CD4-positive, alpha-beta T cell treated with Interferon gamma for 1 hour (primary cell): ENCODE data around the gene BHLHE23.

ENCODE experiments used
- DNase-seq: peaks from one replicate; pipeline ENCODE4 v3.0.0-alpha.2; 2020

BHLHE23 gene

DNA sequence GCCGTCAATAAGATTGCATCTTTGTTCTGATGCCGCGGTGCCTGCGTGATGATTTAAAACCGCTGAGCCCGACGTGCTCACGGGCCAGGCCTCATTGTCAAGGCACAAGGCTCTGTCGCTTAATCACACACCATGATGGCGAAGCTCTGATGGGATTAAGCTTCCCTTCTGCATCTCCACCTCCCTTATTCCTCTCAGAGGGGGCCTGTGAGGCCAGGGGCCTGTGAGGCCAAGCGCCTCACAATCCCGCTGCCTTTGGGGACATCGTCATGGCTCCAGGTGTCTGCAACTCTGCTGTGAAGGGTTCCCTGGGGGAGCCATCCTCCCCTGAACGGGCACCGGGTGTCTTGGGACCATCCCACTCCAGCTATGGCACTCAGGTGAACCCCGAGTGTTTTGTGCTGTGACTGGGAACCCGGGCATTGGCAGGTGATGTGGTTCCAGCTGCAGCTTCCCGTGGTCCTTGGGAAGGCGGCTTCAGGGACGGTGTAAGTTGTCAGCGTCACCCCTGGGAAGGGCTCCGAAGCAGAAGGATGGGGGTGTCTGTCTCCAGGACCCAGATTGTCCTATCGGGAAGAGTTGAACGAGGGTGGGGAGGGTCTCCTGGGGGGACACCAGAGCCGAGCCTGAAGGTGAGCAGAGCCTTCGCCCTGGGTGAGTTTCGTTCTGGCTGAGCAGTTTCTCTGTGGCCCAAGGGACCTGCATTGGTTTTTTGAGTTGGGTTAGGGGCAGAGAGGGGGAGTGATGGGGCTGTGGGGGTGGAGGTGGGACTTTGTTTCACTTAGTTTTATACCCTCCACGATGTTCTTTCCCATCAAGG lies 18.0 kb upstream of the BHLHE23 start:
- DNase-seq = no peak

DNA sequence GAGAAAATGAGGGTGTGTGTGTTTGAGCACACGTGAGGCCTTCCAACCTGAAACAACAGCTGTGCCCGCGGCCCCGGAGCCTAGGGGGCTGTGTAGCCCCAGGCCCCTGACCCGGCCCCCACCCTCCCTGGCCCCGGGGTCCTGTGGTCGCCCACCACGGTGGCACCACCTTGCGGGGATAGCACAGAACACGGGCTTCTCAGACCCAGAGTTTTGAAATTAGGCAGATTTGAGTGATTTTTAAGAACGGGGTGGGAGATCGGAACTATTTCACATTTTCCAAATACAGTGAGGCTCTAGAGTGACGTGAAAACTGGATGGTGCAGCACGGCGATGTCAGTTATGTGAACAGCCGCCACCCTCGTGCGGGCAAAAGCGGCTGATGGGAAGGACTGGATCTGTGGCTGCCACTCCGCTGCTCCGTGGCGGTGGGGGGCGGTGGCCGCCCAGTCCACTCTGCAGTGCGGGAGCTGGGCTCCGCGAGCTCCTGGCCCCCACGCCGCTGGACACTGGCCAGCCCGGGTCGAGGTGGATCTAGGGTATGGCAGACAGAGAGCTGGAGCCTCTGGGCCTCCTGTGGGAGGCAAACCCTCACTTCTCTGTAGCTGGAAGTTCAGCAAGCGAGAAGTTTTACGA lies 17.3 kb upstream of the BHLHE23 start:
- DNase-seq = no peak

DNA sequence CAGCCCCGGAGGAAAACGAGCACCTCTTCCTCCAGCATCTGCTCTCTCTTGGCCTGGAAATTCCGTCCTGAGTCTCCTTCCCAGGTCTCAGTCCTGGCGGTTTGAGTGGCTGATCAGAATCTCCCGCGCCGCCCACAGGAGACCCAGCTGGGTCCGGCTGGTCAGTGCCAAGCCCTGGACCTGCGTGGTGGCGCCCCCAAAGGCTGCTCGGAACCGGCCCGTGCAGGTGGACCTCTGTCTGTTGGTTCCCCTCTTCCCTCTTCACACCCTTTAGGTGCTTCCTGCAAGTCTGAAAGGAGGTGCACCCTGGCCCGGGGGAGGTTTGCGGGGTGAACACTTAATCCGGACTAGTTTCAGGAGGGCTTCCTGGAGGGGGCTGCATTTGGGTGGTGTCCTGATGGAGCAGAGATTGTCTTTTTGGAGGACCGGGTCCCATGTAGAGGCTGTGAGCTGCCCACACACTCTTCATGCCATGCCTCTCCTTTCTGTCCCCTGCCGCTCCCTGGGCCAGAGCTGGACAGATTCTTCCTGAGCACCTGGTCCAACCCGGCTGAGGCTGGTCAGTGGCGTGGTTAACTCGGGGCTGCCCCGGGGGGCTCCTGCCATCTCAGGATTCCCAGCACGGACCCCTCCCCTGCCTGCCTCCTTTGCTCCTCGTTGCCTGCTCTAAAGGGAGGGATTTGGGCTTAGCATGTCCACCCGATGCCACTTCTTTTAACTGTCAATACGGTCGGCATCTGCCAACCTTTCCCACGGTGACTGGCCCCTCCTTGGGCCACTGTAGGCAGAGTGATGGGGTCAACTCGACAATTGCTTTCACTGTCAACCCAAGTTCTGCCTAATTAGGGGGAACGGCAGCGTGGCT lies 16.5 kb upstream of the BHLHE23 start:
- DNase-seq = no peak

DNA sequence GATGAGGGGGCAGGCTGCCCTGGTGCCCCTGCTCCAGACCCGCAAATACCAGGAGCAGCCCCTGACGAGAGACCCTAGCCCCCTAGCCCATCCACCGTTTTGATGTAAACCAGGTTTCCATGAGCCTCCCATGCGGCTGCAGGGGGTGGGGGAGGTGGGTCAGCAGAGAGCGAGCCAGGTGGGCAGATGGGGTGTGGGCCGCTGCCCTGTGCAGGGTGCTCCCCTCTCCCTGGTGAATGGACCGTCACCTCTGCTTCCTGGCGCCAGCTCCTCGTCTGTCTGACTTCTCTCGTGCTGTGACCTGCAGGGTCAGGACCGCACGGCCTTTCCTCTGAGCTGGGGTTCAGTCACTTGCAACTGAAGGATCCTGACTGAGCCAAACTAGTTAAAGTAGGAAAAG lies 15.7 kb upstream of the BHLHE23 start:
- no peak for DNase-seq

DNA sequence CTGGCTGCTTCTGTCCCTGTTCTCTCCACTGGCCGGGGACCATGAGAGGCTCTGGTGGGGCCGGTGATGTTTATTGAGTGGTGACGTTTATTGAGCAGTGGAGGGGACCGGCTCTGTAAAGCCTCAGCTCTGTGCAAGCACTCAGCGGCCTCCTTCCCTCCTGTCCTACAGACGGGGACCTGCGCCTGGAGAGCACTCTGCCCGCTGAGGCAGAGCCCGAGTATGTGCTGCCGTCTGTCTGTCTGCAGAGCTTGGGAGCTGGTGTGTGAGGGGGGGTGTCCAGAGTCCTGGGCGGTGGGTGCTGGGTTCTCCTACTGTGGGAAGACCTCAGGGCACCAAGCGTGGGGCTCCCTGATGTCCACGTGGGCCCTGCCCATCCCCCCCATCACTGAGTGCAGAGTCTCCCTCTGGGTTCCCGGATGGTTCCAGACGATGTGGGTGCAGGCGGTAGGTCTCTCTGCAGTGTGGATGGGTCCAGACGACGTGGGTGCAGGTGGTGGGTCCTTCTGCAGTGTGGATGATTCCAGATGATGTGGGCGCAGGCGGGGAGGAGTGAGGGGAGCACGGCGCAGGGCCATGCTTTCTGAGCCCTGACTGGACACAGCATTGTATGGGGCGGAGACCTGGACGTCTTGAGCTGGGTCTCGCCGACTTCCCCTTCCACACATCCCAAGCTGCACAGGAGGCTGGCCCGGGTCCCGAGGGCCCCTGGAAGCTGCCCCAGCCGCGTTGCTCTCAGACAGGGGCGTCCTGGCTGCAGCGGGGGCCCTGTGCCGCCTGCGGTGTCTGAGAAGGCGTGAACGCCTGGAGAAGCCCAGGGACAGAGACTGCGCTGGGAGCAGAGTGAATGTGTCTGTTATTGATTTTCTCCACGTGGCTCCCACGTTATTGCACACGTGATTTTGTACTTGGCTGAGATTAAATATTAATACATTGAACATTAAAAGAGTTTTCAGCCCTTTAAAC lies 14.9 kb upstream of the BHLHE23 start:
- no peak for DNase-seq

DNA sequence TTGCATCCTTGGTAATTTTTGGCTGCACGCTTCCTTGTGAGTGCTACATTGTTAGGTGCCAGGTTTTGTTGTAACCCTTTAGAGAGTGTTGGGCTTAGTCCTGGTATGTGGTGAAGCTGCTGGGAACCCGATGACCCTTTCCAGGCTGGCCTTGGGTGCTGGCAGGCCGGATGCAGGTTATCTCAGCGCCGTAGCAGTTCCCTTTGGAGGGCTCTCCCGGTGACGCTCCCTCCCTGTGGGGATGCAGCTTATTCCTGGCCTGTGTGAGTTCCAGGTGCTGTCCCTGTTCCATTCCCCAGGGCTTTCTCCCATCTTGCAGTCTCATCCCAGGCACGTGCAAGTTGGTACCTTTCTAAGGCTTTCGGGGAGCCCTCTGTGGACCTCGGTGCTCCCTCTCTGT lies 13.9 kb upstream of the BHLHE23 start:
- DNase-seq = no peak

DNA sequence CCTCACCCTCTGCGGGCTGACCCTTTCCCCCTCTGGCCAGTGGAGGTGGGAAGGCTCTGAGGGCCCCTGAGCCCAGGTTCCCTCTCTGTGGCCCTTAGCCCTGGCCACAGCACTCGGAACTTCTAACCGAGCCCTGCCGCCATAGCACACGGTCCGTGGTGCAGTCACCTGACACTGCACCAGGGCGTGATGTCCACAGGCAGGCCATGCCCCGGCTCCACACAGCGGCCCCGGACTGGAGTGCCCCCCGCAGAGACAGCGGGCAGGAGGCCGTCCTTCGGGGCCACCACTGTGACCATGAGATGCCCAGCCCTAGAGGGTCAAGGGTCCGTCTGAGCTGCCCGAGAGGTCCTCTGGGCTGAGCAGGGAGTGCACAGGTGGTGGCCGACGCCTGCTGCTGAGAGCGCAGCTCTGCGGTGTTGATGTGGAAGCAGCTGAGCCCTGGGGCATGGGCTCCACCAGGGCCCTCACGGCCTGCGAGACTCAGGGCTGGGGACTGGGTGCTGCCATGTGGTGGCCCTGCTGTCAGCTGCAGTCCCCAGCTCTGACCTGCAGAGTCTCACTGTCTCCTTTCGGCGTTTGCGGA lies 11.2 kb upstream of the BHLHE23 start:
- DNase-seq = no peak

DNA sequence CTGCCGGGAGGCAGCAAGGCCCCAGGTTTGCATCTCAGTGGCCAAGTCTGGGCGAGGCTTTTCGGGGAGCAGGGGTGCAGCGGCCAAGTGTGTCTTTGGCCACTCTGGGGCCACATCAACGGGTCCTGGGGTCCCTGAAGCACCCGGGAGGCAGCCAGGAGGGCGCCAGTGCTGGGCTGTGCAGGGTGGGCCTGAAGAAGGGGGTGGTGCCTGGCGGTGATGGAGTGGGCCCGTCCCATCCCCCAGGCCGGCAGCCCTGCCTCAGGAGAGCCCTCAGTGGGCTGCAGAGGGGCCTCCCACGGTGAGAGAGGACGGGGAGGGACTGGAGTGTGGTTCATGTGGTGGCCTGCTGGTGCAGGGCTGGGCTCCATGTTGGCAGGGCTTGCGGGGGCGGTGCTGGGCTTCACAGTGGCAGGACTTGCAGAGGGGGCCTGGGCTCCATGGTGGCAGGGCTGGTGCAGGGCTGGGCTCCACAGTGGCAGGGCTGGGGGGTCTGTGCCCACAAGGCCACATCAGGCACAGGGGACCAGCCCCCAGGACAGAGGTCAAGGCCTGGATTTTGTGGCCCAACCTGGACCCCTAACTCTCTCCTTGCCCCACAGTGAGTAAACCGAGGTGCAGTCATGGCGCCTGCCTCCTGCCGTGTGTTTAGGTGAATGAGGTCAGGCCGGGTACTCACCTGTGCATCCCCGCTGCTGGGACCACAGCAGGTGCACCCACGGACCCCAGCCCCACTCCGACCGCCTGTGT lies 10.5 kb upstream of the BHLHE23 start:
- no peak for DNase-seq

DNA sequence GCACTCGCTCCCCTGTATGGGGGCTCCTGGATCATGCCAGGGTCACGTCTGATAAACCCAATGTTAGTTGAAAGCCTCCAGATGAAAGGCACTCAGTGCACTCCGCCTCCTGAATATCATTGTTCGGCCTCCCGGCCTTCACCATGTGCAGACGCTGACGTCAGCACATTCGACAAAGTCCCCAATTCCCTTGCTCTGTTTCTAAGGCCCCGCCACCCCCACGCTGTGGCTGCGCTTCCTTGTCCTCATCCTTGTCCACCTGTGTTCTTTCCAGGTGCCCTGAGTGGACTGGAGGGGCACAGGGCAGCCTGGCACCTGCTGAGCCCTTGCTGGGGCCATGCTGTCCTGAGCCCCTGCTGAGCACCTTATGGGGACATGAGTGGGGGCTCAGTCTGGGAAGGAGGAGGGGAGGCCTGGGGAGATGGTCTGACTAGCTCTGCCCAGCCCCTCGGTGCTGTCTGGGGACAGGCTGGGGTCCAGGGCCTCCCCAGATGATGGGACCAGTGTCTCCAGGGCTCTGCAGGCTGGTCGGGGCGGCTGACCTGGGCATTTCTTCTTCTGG lies 9.8 kb upstream of the BHLHE23 start:
- DNase-seq = no peak

DNA sequence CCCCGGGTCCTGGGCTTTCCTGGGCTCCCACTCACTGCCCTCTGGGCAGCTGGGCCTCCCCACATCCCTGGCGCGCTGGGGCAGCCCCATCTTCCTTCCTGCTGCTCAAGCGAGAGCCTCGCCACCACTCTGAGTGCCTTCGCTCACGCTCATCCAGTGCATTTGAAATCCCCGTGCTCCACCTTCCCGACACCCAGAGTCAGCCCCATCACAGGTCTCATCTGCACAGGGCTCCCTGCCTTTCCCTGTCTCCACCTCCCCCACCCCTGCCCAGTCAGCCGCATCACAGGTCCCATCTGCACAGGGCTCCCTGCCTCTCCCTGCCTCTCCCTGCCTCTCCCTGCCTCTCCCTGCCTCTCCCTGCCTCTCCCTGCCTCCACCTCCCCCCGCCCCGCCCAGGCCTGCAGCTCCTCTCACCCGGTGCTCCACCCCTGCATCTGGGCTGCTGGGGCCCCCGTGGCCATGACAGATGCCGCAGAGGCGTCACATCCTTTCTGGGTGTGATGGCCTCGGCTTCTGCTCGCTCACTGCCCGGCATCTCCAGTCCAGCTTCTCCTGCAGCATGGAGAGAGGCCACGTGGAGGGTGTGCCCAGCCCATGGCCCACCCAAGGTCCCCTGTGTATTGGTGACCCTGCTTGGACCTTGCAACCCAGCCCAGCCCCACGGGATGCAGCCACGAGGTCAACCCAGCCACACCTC lies 9.0 kb upstream of the BHLHE23 start:
- DNase-seq = no peak

DNA sequence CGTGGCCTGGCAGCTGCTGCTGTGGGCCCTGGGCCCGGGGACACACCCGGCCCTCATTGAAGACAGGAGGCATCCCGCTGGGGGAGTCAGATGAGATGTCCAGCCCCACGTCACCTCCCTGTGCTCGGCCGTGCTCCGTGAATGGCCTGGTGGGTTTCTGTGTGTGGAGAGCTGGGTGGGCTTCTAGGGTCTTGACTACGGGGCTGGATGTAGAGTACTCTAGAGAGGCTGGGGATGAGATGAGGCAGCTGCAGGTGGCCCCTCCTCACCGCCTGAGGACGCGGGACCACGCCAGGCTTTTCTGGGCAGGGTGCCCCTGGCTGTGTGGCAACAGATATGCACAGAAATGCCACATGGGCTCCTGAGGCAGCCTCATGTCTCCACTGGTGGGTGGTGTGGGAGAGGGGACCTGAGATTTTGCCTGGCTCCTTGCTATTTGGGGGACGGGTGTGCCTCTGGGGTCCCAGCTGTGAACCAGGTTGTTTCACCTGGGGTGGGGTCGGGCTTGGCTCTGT lies 8.4 kb upstream of the BHLHE23 start:
- no peak for DNase-seq

DNA sequence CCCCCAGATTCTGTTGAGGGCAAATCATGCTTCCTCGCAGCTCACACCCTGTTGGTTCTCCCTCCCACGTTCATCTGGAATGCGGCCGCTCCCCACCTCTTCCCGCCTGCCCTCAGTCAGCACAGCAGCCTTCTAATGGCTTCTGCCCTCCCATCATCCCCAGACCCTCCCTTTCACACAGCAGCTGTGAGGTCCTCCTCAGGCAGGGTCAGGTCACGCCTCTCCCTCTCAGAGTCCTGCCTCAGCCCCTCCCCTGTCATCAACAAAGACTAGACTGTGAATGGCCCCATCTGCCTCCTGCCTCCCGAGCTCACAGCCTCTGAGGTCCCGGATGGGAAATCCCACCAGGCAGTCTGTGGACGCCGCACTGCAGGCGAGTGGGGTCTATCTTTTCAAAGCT lies 7.9 kb upstream of the BHLHE23 start:
- no peak for DNase-seq

DNA sequence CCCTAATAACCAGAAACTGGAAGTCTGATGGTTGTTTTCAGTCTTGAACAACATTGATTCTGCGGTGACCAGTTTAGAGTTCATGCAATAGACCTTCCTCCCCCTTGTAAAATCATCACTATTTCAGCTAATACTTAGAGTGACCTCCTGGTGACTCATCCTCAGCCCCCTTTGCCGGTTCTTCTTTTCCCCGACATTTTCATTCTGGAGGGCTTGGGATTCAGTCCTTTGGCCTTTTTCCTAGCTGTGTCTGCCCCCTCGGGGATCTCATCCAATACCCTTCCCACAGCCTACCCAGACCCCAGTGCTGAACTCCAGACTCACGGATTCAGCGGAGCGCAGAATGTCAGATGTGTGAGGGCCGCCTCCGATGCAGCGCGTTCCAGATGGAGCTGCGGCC lies 7.5 kb upstream of the BHLHE23 start:
- no peak for DNase-seq

DNA sequence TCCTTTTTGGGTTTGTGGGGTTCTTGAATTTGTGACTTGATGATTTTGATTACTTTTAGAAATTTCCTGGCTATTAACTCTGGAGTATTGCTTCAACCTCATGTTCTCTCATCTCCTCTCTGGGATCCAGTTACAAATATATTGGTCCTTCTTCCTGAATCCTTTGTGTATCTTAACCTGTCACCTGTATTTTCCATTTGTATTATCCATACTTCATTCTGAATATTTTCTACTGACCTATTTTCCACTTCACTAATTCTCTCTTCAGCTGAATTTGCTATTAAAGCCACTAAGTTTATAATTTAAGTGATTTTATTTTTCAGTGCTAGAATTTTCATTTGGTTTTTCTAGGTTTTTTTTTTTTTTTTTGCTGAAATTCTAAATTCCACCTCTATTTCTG lies 6.4 kb upstream of the BHLHE23 start:
- no peak for DNase-seq

DNA sequence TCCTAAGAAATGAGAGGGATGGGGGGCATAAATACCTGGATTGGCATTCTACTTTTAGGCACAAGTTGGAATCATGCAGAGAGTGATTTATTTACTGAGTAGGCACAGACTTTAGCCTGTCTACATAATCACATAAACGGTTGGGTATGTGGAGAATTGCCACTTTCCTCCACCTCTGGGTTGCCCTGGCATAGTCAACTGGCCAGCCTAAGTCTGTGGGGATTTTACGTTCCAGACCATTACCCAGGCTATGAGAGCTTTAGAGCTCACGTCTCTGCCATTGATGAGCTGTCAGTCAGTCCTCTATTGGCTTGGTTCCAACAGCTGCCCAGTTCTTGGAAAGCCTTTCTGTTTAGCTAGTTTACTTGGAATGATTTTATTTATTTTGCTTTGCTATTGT lies 5.0 kb upstream of the BHLHE23 start:
- DNase-seq = no peak

DNA sequence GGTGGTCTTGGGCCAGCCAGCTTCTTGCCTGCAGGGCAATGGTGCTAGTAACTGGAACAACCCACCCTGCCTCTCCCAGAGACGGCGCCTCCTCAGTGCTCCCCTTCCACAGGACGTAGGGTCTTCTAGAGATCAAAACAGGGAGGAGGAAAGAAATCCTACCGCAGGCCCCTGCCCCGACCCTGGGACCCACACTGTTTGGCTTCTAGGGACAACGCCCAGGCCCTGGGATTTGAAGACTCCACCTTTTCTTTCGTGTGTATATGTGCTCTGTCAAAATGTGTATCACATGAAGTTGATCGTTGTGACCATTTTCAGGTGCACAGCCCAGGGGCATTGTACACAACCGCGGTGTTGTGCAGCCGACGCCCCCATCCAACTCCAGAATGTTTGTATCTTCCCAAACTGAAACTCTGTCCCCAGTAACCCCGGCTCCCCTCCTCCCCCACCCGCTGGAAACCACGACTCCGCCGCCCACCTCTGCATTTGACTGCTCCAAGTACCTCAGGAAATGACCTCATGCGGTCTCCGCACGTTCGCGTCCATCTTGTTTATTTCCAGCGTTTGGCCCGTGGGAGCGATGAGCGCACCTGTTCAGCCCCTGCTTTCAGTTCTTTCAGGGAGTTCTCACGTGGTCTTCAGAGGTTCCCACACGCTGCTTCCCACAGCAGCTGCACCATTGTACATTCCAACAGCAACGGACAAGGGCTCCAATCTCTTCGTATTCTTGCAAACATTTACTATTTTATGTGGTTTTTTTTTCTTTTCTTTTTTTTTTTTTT lies 3.4 kb upstream of the BHLHE23 start:
- peak; percentile 62 for DNase-seq

DNA sequence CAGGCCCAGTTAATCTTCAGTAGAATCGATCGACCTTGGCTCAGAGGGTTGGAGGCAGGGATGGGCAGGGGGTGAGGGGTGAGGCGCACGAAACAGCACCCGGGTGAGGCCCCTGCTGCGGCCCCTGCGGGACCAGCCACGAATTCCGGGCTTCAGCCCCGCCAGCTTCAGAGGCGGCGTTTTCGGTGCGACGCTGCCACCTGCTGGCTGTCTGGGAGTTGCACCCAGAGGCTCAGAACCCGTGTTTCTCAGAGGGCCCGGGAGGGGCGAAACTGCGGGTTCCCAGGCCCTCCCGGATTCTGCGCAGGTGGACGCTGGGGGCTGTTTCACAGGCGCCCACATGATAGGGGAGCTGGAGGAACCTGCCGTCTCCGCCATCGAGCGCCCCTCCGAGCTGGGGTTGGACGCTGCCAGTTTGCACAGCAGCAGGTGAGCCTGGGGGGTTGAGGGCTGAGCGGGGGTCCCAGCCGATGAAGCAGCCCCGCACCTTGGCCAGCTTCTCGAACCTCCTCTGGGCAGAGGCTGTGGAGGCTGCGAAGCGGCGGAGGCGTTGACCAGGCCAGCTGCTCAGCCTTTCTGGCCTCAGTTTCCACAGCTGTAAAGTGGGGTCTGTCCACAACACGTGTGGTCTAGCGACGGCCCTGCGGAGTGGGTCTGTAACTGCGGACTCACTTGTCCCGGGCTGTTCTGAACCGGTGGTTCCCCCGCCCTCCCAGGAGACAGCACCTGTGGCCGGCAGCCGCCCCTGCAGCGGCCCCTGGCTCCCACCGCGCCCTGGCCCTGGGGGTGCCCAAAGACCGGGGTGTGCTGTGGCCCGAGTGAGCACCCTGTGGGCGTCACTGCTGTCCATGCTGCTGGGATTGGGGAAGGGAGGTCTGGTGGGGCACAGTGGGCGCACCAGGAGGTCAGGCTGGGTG lies 2.5 kb upstream of the BHLHE23 start:
- DNase-seq = peak; percentile 77

DNA sequence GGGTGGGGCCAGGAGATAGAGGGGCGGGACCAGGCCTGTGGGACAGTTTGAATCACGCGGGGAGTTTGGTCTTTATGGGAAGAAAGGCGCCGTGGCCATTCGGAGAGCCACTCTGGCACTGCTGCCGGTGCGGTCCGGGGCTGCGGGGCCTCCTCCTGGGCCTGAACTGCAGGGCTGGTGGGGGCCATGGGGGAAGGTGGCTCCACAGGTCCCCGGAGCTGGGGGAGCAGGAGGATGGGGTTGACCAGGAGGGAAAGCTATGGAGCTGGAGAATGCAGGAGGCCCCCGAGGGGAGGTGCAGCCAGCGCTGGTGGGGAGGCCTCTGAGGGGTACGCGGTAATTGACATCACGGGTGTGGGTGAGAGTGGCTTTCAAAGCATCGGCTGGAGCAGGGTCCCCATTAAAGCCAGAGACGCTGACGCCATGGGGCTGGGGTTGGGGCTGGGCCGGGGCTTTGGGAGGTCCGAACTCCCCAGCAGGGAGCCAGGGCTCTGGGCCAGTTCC lies 1.8 kb upstream of the BHLHE23 start:
- no peak for DNase-seq
